Ecto neural progenitor cell (in vitro differentiated cells): ENCODE measurements around the gene TBC1D22A.

Source experiments
- DNase-seq: peaks from one replicate; pipeline ENCODE4 v3.0.0-alpha.2; 2018; ENCODE audit warnings: low spot score

TBC1D22A gene

GRCh38 chr22:46737105-46737975 is 25.1 kb upstream of the TBC1D22A start:
- DNase-seq = peak; percentile 74

- DNase-seq = peak; percentile 82
Observed at GRCh38 chr22:46737976-46738646, 24.3 kb upstream of the TBC1D22A start, which contains the start of gene CERK. TSS of gene CERK (minus strand) at chr22:46738252. CDS start at chr22:46738148, 104 bp downstream.

- DNase-seq = no peak
Observed at GRCh38 chr22:46738647-46739093, 23.8 kb upstream of the TBC1D22A start.

DNA sequence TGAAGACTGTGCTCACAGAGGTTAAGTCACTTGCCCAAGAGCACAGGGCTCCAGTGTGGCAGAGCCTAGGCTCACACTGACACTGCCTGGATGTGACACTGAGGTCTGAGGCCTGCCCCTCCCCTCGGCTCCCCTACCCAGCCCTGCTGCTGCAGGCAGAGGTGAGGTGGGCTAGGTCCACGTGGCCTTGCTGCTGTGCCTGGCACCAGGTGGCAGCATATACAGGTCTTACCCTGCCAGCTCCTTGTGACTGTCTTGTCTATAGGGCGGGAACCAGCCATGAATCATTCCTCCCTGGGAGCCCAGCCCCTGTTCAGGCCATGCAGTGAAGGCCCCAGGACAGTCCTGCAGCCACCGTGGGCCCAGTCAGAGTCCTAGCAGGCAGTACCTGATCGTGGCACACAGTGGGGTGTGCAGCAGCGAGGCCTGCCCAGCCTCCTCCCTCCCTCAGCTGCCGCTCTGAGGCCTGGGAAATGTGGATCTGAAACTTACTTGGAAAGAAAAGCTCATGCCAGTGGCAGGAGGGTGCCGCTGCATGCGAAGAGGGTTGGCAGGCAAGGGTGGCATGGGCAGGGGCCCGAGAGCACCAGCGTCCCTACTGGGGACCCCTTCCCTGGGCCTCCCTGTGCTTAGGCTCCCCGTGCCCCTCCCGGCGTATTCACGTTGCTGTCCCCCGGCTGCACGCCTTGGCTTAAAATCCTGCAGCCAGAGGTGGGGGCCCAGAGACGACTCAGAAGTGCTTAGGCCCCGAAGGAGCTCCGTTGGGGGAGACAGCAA is 23.2 kb upstream of the TBC1D22A start:
- DNase-seq = no peak

DNA sequence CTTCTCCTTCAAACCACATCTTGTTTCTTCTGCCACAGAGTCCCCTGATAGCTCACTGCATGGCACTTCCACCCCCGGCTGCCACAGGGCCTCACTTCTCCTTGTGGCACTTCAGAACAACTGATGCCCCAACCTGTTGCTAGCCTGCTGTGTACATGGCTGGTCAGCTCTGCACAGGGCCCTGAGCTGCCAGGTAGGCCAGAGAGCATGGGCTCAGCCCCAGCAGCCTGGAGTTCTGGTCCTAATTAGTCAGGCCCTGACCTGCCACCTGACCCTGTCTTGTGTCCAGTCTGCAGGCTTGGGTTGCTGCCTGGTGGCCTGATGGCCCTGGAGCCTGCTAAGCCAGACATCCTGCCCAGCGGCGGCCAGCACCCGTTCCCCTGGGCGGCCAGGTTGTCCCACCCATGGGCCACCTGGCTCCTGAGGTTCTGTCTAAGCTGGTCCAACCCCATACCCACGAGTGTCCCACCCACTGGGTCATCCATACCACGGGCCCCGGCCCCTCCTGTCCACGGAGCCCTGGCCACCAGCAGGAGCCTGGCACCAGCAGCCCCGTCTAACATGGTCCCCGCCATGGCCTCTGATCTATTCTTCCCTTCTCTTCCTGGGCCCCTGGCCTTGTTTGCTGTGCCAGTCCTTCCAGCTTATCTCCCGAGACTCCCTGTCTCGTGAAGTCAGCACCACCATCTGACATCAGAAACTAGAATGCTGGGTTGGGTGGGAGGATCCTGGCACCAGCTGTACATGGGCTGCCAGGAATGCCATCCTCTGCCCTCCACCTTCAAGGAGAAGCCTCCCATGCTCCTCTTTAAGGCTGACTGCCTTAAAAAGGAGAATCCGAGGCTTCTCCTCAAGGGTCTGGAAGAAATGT is 21.3 kb upstream of the TBC1D22A start:
- DNase-seq = no peak

GRCh38 chr22:46741974-46742519 is 20.4 kb upstream of the TBC1D22A start:
- no peak for DNase-seq

GRCh38 chr22:46742576-46743221 is 19.8 kb upstream of the TBC1D22A start:
- DNase-seq = no peak

DNA sequence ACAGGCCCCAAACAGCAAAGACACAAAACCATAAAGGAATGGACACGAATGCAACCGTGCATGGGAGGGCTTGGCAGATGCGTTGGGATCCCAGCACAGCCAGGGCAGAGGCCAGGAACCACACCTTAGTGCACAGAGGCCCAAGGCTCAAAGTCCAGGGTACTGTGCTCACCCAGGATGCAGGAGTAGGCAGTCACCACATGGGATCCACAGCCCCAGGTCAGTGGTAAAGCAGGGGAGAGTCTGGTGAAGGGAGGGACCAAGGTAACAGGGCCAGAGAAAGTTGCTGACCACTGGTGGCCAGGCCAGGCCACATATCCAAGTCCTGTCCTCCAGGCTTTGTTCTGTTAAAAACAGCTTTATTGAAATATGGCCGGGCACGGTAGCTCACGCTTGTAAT is 17.9 kb upstream of the TBC1D22A start:
- no peak for DNase-seq

DNA sequence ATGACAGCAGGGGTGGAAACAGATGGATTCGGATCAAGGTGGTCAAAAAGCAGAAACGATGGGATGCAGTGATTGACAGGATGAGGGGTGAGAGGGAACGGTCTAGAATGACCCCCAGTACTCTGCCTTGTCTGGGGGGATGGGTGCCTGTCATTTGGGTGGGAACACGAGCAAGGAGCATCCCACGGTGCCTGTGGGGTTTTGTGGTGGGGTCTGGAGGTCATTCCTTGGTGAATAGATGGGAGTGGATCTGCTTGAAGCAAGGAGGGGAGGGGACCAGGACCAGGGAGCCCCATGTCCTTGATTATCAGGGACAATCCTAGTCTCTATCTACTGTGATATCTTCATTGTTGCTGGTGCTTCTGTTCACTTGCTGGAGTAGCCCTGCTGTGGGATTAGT is 16.3 kb upstream of the TBC1D22A start:
- no peak for DNase-seq

DNA sequence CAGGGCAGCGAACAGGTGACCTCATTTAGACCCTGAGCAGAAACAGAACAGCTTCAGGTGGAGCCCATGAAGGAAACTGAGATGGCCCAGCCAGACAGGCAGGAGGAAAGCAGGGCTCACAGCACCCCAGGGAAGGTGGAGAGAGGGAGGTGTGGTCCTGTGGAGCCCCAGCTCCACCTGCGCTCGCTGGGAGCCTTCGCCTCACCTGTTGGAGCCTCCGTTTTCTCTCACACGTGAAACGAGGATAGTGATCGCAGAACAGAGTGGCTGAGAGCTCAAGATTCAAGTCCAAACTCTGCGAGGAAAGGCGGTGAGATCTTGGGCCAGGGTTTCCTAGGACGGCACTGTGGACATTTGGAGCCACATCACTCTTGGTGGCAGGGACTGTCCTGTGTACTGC is 15.8 kb upstream of the TBC1D22A start:
- DNase-seq = no peak

- DNase-seq = no peak
Observed at GRCh38 chr22:46747646-46748045, 14.8 kb upstream of the TBC1D22A start.

GRCh38 chr22:46748206-46748907 is 14.1 kb upstream of the TBC1D22A start:
- DNase-seq = no peak

- DNase-seq = no peak
Observed at GRCh38 chr22:46748908-46749675, 13.4 kb upstream of the TBC1D22A start.

DNA sequence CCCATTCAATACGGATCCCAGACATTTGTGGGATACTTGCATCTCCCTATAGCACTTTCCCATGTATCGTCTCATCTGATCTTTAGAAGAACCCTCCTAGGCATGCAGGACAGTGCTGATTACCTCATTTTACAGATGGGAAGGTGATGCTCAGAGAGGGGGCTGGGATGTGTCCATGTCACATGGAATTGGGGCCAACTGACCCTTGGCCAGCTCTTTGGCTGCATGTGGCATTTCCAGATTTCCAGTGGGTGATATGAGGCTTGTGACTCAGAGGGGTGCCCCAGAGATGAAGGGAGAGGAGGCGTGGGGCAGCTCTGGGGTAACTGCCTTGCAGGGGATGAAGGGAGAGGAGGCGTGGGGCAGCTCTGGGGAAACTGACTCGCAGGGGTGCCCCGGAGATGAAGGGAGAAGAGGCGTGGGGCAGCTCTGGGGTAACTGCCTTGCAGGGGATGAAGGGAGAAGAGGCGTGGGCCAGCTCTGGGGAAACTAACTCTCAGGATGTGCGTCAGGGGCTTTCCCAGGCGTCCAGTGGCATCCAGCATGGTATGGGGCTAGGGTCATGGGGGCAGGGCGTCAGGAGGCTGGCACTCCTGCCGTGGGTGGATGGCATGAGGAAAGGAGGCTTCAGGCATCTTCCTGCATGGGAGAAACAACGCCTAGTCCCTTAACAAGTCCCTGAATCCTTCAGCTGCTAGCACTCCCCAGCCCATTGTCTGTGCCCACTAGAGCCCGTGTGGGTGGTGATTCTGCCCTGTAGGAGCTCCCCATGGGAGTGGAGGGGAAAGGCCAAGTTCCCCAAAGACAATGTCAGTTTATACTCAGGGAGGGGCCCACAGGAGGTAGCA is 12.5 kb upstream of the TBC1D22A start:
- no peak for DNase-seq

DNA sequence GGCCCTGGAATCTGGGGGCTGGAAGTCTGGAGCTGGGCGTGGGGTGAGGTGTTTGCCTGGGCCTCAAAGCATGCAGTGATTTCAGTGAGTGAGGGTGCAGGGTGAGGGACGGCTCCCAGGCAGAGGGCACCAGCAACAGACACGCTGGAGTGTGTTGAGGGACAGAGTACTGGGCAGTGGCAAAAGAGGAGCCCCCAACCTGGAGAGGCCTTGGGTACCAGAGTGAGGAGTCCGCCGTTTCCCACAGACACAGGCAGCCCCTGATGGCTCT is 12.0 kb upstream of the TBC1D22A start:
- DNase-seq = no peak

GRCh38 chr22:46750863-46751443 is 11.5 kb upstream of the TBC1D22A start:
- DNase-seq = no peak

- no peak for DNase-seq
Observed at GRCh38 chr22:46752286-46752987, 10.0 kb upstream of the TBC1D22A start.

- no peak for DNase-seq
Observed at GRCh38 chr22:46752988-46753310, 9.5 kb upstream of the TBC1D22A start.
